ENCODE results near the gene IL13RA2. TPM values are rescaled to one million over a fixed set of nuclear protein-coding genes. Genes with fewer than 3 reads are reported as not detected.

IL13RA2 gene
- total and polyA plus RNA-seq, 9 of the 15 experiments (the other 6 are each of a cell fraction or from before 2014, with no cell fraction given): 0.06 to 0.18 (median 0.15) TPM; not detected in 6

DNA sequence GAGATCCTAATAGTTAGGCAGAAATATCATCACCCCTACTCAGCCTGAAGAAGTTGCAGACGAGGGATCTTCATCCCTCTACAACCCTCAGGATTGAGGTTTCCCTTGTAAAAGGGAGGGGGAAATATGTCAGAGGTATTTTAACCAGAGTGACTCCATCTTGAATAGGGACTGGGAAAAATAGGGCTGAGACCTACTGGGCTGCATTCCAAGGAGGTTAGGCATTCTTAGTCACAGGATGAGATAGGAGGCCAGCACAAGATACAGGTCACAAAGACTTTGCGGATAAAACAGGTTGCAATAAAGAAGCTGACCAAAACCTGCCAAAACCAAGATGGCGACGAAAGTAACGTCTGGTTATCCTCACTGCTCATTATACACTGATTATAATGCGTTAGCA is 17.5 kb downstream of the IL13RA2 start:
- BruUV-seq (replicated peaks): no TSS peak
- ATAC-seq (no peak), DNase-seq (ENCODE audit: extremely low read depth in 1 of 4, low spot score in 3 of 4) (no peak), FAIRE-seq (no peak)
- Histone ChIP-seq H3K27ac (ENCODE audit: extremely low read depth, low read depth, low read length) (no peak overlapping the region), H3K4me2 (ENCODE audit: insufficient read depth, low read length) (no peak overlapping the region), H3K9me1 (ENCODE audit: control insufficient read depth, insufficient read depth, low read length) (no peaks in the 10 kb centered on the region), H3K9ac (ENCODE audit: insufficient read depth in 1 of 2, low read depth in 2 of 2, low read length in 2 of 2) (no peak overlapping the region), H3K9me3 (replicated peaks; ENCODE audit: control insufficient read depth, insufficient read depth, low read depth, low read length) (no peaks in the 10 kb centered on the region), H3K4me1 (replicated peaks in 1 of 2; ENCODE audit: control insufficient read depth in 2 of 2, insufficient read depth in 2 of 2, low read length in 2 of 2) (no peaks in the 10 kb centered on the region), H3K27me3 (ENCODE audit: control insufficient read depth in 2 of 2, insufficient read depth in 2 of 2, low read length in 2 of 2) (no peaks in the 10 kb centered on the region), H3K4me3 (no peak overlapping the region), H2AFZ (ENCODE audit: low read depth, low read length) (no peak overlapping the region), H3K36me3 (ENCODE audit: control insufficient read depth, insufficient read depth, low read length) (no peaks in the 10 kb centered on the region), H4K20me1 (replicated peaks; ENCODE audit: control insufficient read depth, insufficient read depth, low read length) (no peaks in the 10 kb centered on the region), H3K79me2 (ENCODE audit: control insufficient read depth, insufficient read depth, low read length) (no peaks in the 10 kb centered on the region)
- ChIA-PET POLR2A (no interaction called here), CTCF (ENCODE audit: low intra/inter-chr PET ratio) (no interaction called here)
- in situ Hi-C loops (cut with MboI) (no loop called here), intact Hi-C loops (cut with micrococcal nuclease) (no loop called here)
- 0% methylated on average over 6 of the region's 6 CpGs for WGBS (ENCODE audit: insufficient coverage, low coverage, missing lambda C conversion rate)
- TF ChIP-seq SMARCA4 (IDR thresholded peaks at IDR 0.05) (no peak), XRCC3 (IDR thresholded peaks at IDR 0.05) (no peak), WHSC1 (IDR thresholded peaks at IDR 0.05; ENCODE audit: low read length) (no peak), CBFB (CRISPR knock-in tag; IDR thresholded peaks at IDR 0.05) (no peak), ZNF263 (CRISPR knock-in tag; IDR thresholded peaks at IDR 0.05; ENCODE audit: borderline replicate concordance) (no peak)
- TF ChIP-seq, protein P1, sequence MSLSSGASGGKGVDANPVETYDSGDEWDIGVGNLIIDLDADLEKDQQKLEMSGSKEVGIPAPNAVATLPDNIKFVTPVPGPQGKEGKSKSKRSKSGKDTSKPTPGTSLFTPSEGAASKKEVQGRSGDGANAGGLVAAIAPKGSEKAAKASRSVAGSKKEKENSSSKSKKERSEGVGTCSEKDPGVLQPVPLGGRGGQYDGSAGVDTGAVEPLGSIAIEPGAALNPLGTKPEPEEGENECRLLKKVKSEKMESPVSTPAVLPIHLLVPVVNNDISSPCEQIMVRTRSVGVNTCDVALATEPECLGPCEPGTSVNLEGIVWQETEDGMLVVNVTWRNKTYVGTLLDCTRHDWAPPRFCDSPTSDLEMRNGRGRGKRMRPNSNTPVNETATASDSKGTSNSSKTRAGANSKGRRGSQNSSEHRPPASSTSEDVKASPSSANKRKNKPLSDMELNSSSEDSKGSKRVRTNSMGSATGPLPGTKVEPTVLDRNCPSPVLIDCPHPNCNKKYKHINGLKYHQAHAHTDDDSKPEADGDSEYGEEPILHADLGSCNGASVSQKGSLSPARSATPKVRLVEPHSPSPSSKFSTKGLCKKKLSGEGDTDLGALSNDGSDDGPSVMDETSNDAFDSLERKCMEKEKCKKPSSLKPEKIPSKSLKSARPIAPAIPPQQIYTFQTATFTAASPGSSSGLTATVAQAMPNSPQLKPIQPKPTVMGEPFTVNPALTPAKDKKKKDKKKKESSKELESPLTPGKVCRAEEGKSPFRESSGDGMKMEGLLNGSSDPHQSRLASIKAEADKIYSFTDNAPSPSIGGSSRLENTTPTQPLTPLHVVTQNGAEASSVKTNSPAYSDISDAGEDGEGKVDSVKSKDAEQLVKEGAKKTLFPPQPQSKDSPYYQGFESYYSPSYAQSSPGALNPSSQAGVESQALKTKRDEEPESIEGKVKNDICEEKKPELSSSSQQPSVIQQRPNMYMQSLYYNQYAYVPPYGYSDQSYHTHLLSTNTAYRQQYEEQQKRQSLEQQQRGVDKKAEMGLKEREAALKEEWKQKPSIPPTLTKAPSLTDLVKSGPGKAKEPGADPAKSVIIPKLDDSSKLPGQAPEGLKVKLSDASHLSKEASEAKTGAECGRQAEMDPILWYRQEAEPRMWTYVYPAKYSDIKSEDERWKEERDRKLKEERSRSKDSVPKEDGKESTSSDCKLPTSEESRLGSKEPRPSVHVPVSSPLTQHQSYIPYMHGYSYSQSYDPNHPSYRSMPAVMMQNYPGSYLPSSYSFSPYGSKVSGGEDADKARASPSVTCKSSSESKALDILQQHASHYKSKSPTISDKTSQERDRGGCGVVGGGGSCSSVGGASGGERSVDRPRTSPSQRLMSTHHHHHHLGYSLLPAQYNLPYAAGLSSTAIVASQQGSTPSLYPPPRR (CRISPR knock-in tag; IDR thresholded peaks at IDR 0.05; ENCODE audit: borderline replicate concordance): no peak
